WTC11 (cell line): Measurements from ENCODE around the gene PTPA. TPM values are rescaled to one million over a fixed set of nuclear protein-coding genes. Genes with fewer than 3 reads are reported as not detected.
A peak's percentile ranks its signal among the peaks of the same experiment; 100 is the strongest.

Experiments
- ATAC-seq: fragments of 200-7000 bp; cut with Tn5 transposase; 2 replicates; pipeline ENCODE4 v1.10.0; 2021; ENCODE audit warnings: mild to moderate bottlenecking, moderate library complexity
- CTCF ChIA-PET: fragments of 300-600 bp; sonication (Branson Sonifier 250); formaldehyde crosslinking; loops from one replicate; lab custom pipeline; 2021; ENCODE audit warnings: antibody characterized with exemption; lab: Charles Lee
- POLR2A ChIA-PET: fragments of 350-600 bp; sonication (Branson Sonifier 250); formaldehyde crosslinking; loops from one replicate; lab custom pipeline; 2021; ENCODE audit warnings: antibody characterized with exemption; lab: Charles Lee
- DNase-seq: peaks from one replicate; pipeline ENCODE4 v3.0.0; 2021; ENCODE audit warnings: low spot score
- H3K27ac Mint-ChIP-seq: 2 replicates; pipeline ENCODE4 v1.8.0; 2021; ENCODE audit warnings: mixed read lengths
- H3K27me3 Mint-ChIP-seq: 2 replicates; pipeline ENCODE4 v1.8.0; 2021; ENCODE audit warnings: low read depth, mild to moderate bottlenecking, moderate library complexity, mixed read lengths
- H3K36me3 Mint-ChIP-seq: 2 replicates; pipeline ENCODE4 v1.8.0; 2021; ENCODE audit warnings: mixed read lengths
- H3K4me1 Mint-ChIP-seq: 2 replicates; pipeline ENCODE4 v1.8.0; 2022; ENCODE audit warnings: mixed read lengths
- H3K4me3 Mint-ChIP-seq: 2 replicates; pipeline ENCODE4 v1.8.0; 2021; ENCODE audit warnings: mild to moderate bottlenecking, moderate library complexity, mixed read lengths
- H3K9me3 Mint-ChIP-seq: 2 replicates; pipeline ENCODE4 v1.8.0; 2021; ENCODE audit warnings: mixed read lengths
- CREB1 ChIP-seq: sonication (generic); formaldehyde crosslinking; IDR thresholded peaks from 2 replicates; pipeline ENCODE4 v1.8.0; 2023; ENCODE audit warnings: mild to moderate bottlenecking, missing genetic modification reagents
- ETV6 ChIP-seq: sonication (generic); formaldehyde crosslinking; IDR thresholded peaks from 2 replicates; pipeline ENCODE4 v1.8.1; 2022; ENCODE audit warnings: mild to moderate bottlenecking, missing genetic modification reagents
- FOXJ3 ChIP-seq: sonication (generic); formaldehyde crosslinking; IDR thresholded peaks from 2 replicates; pipeline ENCODE4 v1.9.0; 2021; ENCODE audit warnings: missing genetic modification reagents, mild to moderate bottlenecking, borderline replicate concordance
- FOXK1 ChIP-seq: sonication (generic); formaldehyde crosslinking; IDR thresholded peaks from 2 replicates; pipeline ENCODE4 v1.8.0; 2022; ENCODE audit warnings: mild to moderate bottlenecking, moderate library complexity, missing genetic modification reagents
- NFATC4 ChIP-seq: fragments of 250-450 bp; sonication (Bioruptor Pico); IDR thresholded peaks from 2 replicates; pipeline ENCODE4 v1.9.0; 2021; ENCODE audit warnings: mild to moderate bottlenecking
- NR1H2 ChIP-seq: sonication (generic); formaldehyde crosslinking; IDR thresholded peaks from 2 replicates; pipeline ENCODE4 v1.9.0; 2021; ENCODE audit warnings: mild to moderate bottlenecking, moderate library complexity, missing genetic modification reagents
- PRRX2 ChIP-seq: fragments of 250-450 bp; sonication (Bioruptor Pico); IDR thresholded peaks from 2 replicates; pipeline ENCODE4 v1.8.0; 2021; ENCODE audit warnings: mild to moderate bottlenecking
- SMAD3 ChIP-seq: sonication (generic); formaldehyde crosslinking; IDR thresholded peaks from 2 replicates; pipeline ENCODE4 v1.8.0; 2022; ENCODE audit warnings: missing genetic modification reagents, mild to moderate bottlenecking, borderline replicate concordance
- SOX15 ChIP-seq: fragments of 250-450 bp; sonication (Bioruptor Pico); IDR thresholded peaks from 2 replicates; pipeline ENCODE4 v1.9.0; 2021; ENCODE audit warnings: mild to moderate bottlenecking
- SP1 ChIP-seq: sonication (generic); formaldehyde crosslinking; conservative IDR thresholded peaks from 2 replicates; pipeline ENCODE4 v1.8.1; 2022; ENCODE audit warnings: missing genetic modification reagents
- ZNF121 ChIP-seq: sonication (generic); formaldehyde crosslinking; IDR thresholded peaks from 2 replicates; pipeline ENCODE4 v1.8.0; 2023; ENCODE audit warnings: missing genetic modification reagents
- ZNF671 ChIP-seq: fragments of 250-450 bp; sonication (Bioruptor Pico); IDR thresholded peaks from 2 replicates; pipeline ENCODE4 v1.8.0; 2021; ENCODE audit warnings: mild to moderate bottlenecking
- total RNA-seq: library from RNA; stranded (reverse); gene quantifications from 3 replicates; pipeline ENCODE4 v1.2.3, GENCODE V29; 2021
- TF ChIP-seq, protein P1 (sequence below): fragments of 250-450 bp; sonication (Bioruptor Pico); IDR thresholded peaks from 2 replicates; pipeline ENCODE4 v1.9.0; 2021; ENCODE audit warnings: moderate library complexity, mild to moderate bottlenecking, inconsistent platforms, borderline replicate concordance
- TF ChIP-seq, protein P2 (sequence below): sonication (generic); formaldehyde crosslinking; IDR thresholded peaks from 2 replicates; pipeline ENCODE4 v1.8.0; 2022; ENCODE audit warnings: mild to moderate bottlenecking, missing genetic modification reagents
- TF ChIP-seq, protein P3 (sequence below): sonication (generic); formaldehyde crosslinking; conservative IDR thresholded peaks from 2 replicates; pipeline ENCODE4 v1.8.1; 2023; ENCODE audit warnings: mild to moderate bottlenecking, low read depth, missing genetic modification reagents, moderate library complexity
- TF ChIP-seq, protein P4 (sequence below): sonication (generic); formaldehyde crosslinking; IDR thresholded peaks from 2 replicates; pipeline ENCODE4 v1.8.1; 2023; ENCODE audit warnings: mild to moderate bottlenecking, missing genetic modification reagents, borderline replicate concordance
- TF ChIP-seq, protein P5 (sequence below): sonication (generic); formaldehyde crosslinking; IDR thresholded peaks from 2 replicates; pipeline ENCODE4 v1.8.1; 2022; ENCODE audit warnings: low read depth, missing genetic modification reagents, borderline replicate concordance
- TF ChIP-seq, protein P6 (sequence below): sonication (generic); formaldehyde crosslinking; IDR thresholded peaks from 2 replicates; pipeline ENCODE4 v1.8.0; 2022; ENCODE audit warnings: mild to moderate bottlenecking, missing genetic modification reagents
- TF ChIP-seq, protein P7 (sequence below): fragments of 250-450 bp; sonication (Bioruptor Pico); conservative IDR thresholded peaks from 2 replicates; pipeline ENCODE4 v1.9.0; 2021; ENCODE audit warnings: mild to moderate bottlenecking

Gene PTPA
- total RNA-seq, 1 experiment from 2014 or later = 186 TPM

DNA sequence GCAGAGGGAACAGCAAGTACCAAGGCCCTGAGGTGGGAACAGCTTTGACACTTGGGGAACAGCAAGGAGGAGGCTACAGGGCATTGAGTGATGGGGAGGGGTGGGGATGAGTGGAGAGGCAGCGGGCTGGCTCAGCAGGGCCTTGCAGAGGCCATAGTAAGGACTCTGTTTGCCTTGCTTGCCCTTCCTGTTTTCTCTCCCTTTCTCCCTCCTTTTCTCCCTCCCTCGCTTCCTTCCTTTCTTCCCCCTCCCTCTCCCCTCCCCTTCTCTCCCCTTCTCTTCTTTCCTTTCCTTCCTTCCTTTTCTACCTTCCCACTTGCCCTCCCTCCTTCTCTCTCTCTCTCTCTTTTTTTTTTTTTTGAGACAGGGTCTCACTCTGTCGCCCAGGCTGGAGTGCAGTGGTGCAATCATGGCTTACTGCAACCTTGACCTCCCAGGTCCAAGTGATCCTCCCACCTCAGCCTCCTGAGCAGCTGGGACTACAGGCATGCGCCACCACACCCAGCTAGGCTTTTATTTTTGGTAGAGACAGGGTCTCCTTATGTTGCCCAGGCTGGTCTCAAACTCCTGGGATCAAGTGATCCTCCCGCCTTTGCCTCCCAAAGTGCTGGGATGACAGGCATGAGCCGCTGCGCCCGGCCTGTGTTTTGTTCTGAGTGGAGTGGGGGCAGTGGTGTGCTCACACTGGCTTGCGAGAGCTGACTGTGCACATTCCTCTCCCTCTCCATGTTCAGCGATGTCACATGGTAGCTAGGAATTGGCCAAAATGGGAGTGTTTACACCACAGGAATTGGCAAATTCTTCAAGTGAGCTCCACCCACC, 49.7 kb downstream of the PTPA start:
- Mint-ChIP-seq H3K36me3 (peaks cover 3% of the 10 kb centered on the region; the same call in 1 of the 2 replicates), H3K4me1 (peaks cover 8% of the 10 kb centered on the region; the same call in 1 of the 2 replicates), H3K27ac (peak overlapping the region; percentile 36; the same call in 1 of the 2 replicates), H3K27me3 (no peaks in the 10 kb centered on the region), H3K9me3 (peaks cover 4% of the 10 kb centered on the region; the same call in 1 of the 2 replicates), H3K4me3 (no peak overlapping the region)
- ChIA-PET POLR2A (no interaction called here), CTCF (interaction anchor here (1.0 to 18.6 kb wide), 6 partner anchors 13 to 463 kb away, joined by 3 to 345 read pairs (median 4); no protein-coding TSS in a partner anchor)
- ATAC-seq (no peak), DNase-seq (no peak)
- TF ChIP-seq ZNF121 (peak; percentile 78; the same call in 1 of the 2 replicates), ZNF671 (CRISPR knock-in tag) (no peak), FOXK1 (no peak)

DNA sequence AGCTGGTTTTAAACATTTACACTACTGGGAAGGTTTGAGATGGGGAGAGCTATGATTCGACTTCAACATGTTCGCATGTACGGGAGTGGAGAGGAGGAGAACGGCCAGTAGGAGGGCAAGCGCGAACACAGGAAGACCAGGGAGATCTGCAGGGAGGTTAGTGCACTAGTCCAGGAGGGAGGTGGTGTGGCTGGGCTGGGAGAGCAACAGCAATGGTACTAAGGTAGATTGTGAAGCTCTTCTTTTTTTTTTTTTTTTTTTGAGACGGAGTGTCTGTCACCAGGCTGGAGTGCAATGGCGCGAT, 50.3 kb downstream of the PTPA start:
- peaks cover 13% of the 10 kb centered on the region for H3K4me1 Mint-ChIP-seq
- DNase-seq (no peak), ATAC-seq (no peak)
- no peak overlapping the region for H3K4me3 Mint-ChIP-seq
- CTCF ChIA-PET = interaction anchor here (1.0 to 18.6 kb wide), 6 partner anchors 12 to 463 kb away, joined by 3 to 345 read pairs (median 4); no protein-coding TSS in a partner anchor
- POLR2A ChIA-PET = interaction anchor here (0.7 kb wide), 2 partner anchors 49 to 390 kb away, joined by 6 to 8 read pairs; no protein-coding TSS in a partner anchor
- peaks cover 4% of the 10 kb centered on the region; the same call in 1 of the 2 replicates for H3K9me3 Mint-ChIP-seq
- no peaks in the 10 kb centered on the region for H3K27me3 Mint-ChIP-seq
- H3K27ac Mint-ChIP-seq = peak overlapping the region; percentile 36; the same call in 1 of the 2 replicates
- H3K36me3 Mint-ChIP-seq = peaks cover 3% of the 10 kb centered on the region; the same call in 1 of the 2 replicates
- TF ChIP-seq ETV6 (CRISPR knock-in tag) (no peak), FOXK1 (no peak), SMAD3 (CRISPR knock-in tag) (no peak), NFATC4 (no peak), PRRX2 (no peak), SP1 (no peak), FOXJ3 (CRISPR knock-in tag) (no peak), CREB1 (no peak), SOX15 (no peak), NR1H2 (CRISPR knock-in tag) (no peak)
- TF ChIP-seq, protein P1, sequence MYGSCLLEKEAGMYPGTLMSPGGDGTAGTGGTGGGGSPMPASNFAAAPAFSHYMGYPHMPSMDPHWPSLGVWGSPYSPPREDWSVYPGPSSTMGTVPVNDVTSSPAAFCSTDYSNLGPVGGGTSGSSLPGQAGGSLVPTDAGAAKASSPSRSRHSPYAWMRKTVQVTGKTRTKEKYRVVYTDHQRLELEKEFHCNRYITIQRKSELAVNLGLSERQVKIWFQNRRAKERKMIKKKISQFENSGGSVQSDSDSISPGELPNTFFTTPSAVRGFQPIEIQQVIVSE = no peak
- TF ChIP-seq, protein P2, sequence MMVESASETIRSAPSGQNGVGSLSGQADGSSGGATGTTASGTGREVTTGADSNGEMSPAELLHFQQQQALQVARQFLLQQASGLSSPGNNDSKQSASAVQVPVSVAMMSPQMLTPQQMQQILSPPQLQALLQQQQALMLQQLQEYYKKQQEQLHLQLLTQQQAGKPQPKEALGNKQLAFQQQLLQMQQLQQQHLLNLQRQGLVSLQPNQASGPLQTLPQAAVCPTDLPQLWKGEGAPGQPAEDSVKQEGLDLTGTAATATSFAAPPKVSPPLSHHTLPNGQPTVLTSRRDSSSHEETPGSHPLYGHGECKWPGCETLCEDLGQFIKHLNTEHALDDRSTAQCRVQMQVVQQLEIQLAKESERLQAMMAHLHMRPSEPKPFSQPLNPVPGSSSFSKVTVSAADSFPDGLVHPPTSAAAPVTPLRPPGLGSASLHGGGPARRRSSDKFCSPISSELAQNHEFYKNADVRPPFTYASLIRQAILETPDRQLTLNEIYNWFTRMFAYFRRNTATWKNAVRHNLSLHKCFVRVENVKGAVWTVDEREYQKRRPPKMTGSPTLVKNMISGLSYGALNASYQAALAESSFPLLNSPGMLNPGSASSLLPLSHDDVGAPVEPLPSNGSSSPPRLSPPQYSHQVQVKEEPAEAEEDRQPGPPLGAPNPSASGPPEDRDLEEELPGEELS (CRISPR knock-in tag) = no peak
- TF ChIP-seq, protein P3, sequence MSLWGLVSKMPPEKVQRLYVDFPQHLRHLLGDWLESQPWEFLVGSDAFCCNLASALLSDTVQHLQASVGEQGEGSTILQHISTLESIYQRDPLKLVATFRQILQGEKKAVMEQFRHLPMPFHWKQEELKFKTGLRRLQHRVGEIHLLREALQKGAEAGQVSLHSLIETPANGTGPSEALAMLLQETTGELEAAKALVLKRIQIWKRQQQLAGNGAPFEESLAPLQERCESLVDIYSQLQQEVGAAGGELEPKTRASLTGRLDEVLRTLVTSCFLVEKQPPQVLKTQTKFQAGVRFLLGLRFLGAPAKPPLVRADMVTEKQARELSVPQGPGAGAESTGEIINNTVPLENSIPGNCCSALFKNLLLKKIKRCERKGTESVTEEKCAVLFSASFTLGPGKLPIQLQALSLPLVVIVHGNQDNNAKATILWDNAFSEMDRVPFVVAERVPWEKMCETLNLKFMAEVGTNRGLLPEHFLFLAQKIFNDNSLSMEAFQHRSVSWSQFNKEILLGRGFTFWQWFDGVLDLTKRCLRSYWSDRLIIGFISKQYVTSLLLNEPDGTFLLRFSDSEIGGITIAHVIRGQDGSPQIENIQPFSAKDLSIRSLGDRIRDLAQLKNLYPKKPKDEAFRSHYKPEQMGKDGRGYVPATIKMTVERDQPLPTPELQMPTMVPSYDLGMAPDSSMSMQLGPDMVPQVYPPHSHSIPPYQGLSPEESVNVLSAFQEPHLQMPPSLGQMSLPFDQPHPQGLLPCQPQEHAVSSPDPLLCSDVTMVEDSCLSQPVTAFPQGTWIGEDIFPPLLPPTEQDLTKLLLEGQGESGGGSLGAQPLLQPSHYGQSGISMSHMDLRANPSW (CRISPR knock-in tag) = no peak
- TF ChIP-seq, protein P4, sequence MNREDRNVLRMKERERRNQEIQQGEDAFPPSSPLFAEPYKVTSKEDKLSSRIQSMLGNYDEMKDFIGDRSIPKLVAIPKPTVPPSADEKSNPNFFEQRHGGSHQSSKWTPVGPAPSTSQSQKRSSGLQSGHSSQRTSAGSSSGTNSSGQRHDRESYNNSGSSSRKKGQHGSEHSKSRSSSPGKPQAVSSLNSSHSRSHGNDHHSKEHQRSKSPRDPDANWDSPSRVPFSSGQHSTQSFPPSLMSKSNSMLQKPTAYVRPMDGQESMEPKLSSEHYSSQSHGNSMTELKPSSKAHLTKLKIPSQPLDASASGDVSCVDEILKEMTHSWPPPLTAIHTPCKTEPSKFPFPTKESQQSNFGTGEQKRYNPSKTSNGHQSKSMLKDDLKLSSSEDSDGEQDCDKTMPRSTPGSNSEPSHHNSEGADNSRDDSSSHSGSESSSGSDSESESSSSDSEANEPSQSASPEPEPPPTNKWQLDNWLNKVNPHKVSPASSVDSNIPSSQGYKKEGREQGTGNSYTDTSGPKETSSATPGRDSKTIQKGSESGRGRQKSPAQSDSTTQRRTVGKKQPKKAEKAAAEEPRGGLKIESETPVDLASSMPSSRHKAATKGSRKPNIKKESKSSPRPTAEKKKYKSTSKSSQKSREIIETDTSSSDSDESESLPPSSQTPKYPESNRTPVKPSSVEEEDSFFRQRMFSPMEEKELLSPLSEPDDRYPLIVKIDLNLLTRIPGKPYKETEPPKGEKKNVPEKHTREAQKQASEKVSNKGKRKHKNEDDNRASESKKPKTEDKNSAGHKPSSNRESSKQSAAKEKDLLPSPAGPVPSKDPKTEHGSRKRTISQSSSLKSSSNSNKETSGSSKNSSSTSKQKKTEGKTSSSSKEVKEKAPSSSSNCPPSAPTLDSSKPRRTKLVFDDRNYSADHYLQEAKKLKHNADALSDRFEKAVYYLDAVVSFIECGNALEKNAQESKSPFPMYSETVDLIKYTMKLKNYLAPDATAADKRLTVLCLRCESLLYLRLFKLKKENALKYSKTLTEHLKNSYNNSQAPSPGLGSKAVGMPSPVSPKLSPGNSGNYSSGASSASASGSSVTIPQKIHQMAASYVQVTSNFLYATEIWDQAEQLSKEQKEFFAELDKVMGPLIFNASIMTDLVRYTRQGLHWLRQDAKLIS (CRISPR knock-in tag) = no peak
- TF ChIP-seq, protein P5, sequence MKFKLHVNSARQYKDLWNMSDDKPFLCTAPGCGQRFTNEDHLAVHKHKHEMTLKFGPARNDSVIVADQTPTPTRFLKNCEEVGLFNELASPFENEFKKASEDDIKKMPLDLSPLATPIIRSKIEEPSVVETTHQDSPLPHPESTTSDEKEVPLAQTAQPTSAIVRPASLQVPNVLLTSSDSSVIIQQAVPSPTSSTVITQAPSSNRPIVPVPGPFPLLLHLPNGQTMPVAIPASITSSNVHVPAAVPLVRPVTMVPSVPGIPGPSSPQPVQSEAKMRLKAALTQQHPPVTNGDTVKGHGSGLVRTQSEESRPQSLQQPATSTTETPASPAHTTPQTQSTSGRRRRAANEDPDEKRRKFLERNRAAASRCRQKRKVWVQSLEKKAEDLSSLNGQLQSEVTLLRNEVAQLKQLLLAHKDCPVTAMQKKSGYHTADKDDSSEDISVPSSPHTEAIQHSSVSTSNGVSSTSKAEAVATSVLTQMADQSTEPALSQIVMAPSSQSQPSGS = no peak
- TF ChIP-seq, protein P6, sequence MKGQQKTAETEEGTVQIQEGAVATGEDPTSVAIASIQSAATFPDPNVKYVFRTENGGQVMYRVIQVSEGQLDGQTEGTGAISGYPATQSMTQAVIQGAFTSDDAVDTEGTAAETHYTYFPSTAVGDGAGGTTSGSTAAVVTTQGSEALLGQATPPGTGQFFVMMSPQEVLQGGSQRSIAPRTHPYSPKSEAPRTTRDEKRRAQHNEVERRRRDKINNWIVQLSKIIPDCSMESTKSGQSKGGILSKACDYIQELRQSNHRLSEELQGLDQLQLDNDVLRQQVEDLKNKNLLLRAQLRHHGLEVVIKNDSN (CRISPR knock-in tag) = no peak
- TF ChIP-seq, protein P7, sequence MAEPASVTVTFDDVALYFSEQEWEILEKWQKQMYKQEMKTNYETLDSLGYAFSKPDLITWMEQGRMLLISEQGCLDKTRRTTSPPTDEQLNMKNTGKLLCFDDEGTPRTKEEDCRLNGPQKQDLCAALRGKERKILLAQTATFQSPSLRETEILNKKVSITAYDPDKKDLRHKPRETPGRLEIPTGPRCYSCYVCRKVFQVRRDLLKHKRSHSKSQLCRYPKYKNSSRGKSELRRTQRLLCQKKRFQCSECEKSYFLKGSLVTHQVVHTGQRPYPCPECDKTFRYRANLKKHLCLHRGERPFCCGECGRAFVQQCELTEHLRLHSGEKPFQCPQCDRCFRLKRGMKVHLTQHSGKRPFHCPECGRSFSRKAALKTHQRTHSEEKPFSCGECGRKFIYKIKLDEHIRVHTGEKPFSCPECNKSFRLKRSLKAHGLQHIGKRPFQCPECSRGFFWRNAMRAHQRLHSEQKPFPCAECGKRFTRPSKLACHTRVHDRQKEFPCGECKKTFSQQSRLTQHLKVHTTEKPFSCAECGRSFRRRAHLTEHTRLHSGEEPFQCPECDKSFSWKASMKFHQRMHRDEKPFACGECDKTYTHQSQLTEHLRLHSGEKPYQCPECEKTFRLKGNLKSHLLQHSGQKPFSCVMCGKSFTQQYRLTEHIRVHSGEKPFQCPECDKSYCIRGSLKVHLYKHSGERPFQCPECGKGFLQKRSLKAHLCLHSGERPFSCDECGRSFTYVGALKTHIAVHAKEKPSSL (CRISPR knock-in tag) = no peak
